ENCODE measurements around the gene PSPH. TPM values are rescaled to one million over a fixed set of nuclear protein-coding genes. Genes with fewer than 3 reads are reported as not detected.
A peak's percentile ranks its signal among the peaks of the same experiment; 100 is the strongest.
"Not testable (repeated sequence)": the region's sequence is repeated elsewhere in the genome, so short reads cannot be mapped to it uniquely, and the experiment has no call there.

Gene PSPH
- total RNA-seq, 1 experiment from 2014 or later: 52.1 TPM

DNA sequence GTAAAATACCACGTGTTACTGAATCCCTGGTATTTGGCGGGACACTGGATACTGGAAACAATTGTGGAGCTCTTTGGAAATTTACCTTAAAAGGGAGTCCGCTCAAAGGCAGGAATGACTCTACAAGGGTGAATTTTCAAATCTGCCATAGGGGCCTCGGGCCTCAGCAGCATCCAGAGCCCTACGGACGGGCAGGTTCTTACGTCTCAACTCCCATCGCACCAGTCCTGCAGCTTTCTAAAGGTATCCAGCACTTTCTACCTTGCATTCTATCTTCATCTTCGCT is 248 bp downstream of the PSPH start:
- Histone ChIP-seq H3K56ac (ENCODE audit: insufficient read length, low read depth, low read length) (no peak overlapping the region), H2AFZ (ENCODE audit: low read length) (no peak overlapping the region), H3K4ac (ENCODE audit: low read depth, low read length) (no peak overlapping the region; the same call in 1 of the 2 replicates), H3K27me3 (ENCODE audit: insufficient read depth, low read length) (no peaks in the 10 kb centered on the region), H3K27ac (ENCODE audit: insufficient read length, low read depth, low read length) (peak overlapping the region; percentile 42), H2BK120ac (ENCODE audit: low read depth, low read length, poor library complexity, severe bottlenecking) (no peak overlapping the region), H3K18ac (ENCODE audit: insufficient read length, low read depth, low read length) (peak overlapping the region; percentile 67), H2BK12ac (ENCODE audit: insufficient read length, low read depth, low read length) (no peak overlapping the region), H3K79me1 (ENCODE audit: insufficient read depth, low read depth, low read length, poor library complexity, severe bottlenecking) (peaks cover 5% of the 10 kb centered on the region), H4K8ac (replicated peaks; ENCODE audit: insufficient read length, low read depth, low read length) (no peak overlapping the region), H2AK5ac (ENCODE audit: insufficient read length, low read length) (no peak overlapping the region), H4K5ac (ENCODE audit: insufficient read length, low read depth, low read length) (peak overlapping the region; percentile 35), H2BK20ac (ENCODE audit: low read depth, low read length, poor library complexity, severe bottlenecking) (no peak overlapping the region), H3K23me2 (ENCODE audit: insufficient read length, low read depth, low read length, poor library complexity, severe bottlenecking) (peaks cover 5% of the 10 kb centered on the region), H3K79me2 (ENCODE audit: insufficient read depth, low read length) (peaks cover 15% of the 10 kb centered on the region; the same call in 1 of the 2 replicates), H3K9me3 (ENCODE audit: control insufficient read depth, low read depth, low read length) (no peaks in the 10 kb centered on the region), H4K91ac (ENCODE audit: insufficient read length, low read depth, low read length) (no peak overlapping the region), H3K4me1 (ENCODE audit: insufficient read depth, low read length) (no peaks in the 10 kb centered on the region; the same call in 1 of the 2 replicates), H3T11ph (ENCODE audit: low read length) (no peak overlapping the region), H2BK15ac (ENCODE audit: low read depth, low read length) (no peak overlapping the region), H3K14ac (ENCODE audit: insufficient read depth, low read length) (peak overlapping the region; percentile 80; the same call in 1 of the 2 replicates), H2BK5ac (ENCODE audit: insufficient read length, low read length) (peak overlapping the region; percentile 11), H3K4me2 (ENCODE audit: insufficient read depth, insufficient read length, low read length) (peak overlapping the region; percentile 44), H3K9ac (ENCODE audit: extremely low read depth, insufficient read length, low read length) (peak overlapping the region; percentile 95), H3K23ac (ENCODE audit: insufficient read length, low read depth, low read length) (no peak overlapping the region), H4K20me1 (ENCODE audit: control insufficient read depth, insufficient read depth, insufficient read length) (no peaks in the 10 kb centered on the region)
- no peak for DNase-seq
- H3K27ac Mint-ChIP-seq: peak overlapping the region; percentile 98 to 99 (median 99)
- no CpG with 5 or more reads among the region's 9 CpGs for WGBS (ENCODE audit: extremely low coverage, insufficient read length, low lambda C conversion rate)
- H3K4me1 Mint-ChIP-seq: peaks cover 7 to 26% of the 10 kb centered on the region in 2 experiments
- TF ChIP-seq, protein P1, sequence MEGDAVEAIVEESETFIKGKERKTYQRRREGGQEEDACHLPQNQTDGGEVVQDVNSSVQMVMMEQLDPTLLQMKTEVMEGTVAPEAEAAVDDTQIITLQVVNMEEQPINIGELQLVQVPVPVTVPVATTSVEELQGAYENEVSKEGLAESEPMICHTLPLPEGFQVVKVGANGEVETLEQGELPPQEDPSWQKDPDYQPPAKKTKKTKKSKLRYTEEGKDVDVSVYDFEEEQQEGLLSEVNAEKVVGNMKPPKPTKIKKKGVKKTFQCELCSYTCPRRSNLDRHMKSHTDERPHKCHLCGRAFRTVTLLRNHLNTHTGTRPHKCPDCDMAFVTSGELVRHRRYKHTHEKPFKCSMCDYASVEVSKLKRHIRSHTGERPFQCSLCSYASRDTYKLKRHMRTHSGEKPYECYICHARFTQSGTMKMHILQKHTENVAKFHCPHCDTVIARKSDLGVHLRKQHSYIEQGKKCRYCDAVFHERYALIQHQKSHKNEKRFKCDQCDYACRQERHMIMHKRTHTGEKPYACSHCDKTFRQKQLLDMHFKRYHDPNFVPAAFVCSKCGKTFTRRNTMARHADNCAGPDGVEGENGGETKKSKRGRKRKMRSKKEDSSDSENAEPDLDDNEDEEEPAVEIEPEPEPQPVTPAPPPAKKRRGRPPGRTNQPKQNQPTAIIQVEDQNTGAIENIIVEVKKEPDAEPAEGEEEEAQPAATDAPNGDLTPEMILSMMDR (conservative IDR thresholded peaks at IDR 0.05): no peak
- no peaks in the 10 kb centered on the region for H3K9me3 Mint-ChIP-seq
- H3K27me3 Mint-ChIP-seq (ENCODE audit: low read depth): no peaks in the 10 kb centered on the region
- peak overlapping the region; percentile 94 to 98 for H3K4me3 Mint-ChIP-seq
- peaks cover 36 to 41% (median 39%) of the 10 kb centered on the region in 3 experiments for H3K36me3 Mint-ChIP-seq (ENCODE audit: insufficient read depth in 1 of 3, low read depth in 3 of 3)

- H2BK120ac ChIP-seq (ENCODE audit: low read depth, low read length, poor library complexity, severe bottlenecking); H4K8ac ChIP-seq (replicated peaks; ENCODE audit: insufficient read length, low read depth, low read length); H3K27me3 ChIP-seq (ENCODE audit: insufficient read depth, low read length); H4K5ac ChIP-seq (ENCODE audit: insufficient read length, low read depth, low read length); H2BK5ac ChIP-seq (ENCODE audit: insufficient read length, low read length); H2BK20ac ChIP-seq (ENCODE audit: low read depth, low read length, poor library complexity, severe bottlenecking); H3K56ac ChIP-seq (ENCODE audit: insufficient read length, low read depth, low read length); H2AFZ ChIP-seq (ENCODE audit: low read length); H3K4ac ChIP-seq (ENCODE audit: low read depth, low read length); H3K27ac ChIP-seq (ENCODE audit: insufficient read length, low read depth, low read length); H3K14ac ChIP-seq (ENCODE audit: insufficient read depth, low read length); H4K20me1 ChIP-seq (ENCODE audit: control insufficient read depth, insufficient read depth, insufficient read length); H4K91ac ChIP-seq (ENCODE audit: insufficient read length, low read depth, low read length); H3K9me3 Mint-ChIP-seq; H3K27me3 Mint-ChIP-seq (ENCODE audit: low read depth); H3K23me2 ChIP-seq (ENCODE audit: insufficient read length, low read depth, low read length, poor library complexity, severe bottlenecking); H2BK12ac ChIP-seq (ENCODE audit: insufficient read length, low read depth, low read length); H3K4me2 ChIP-seq (ENCODE audit: insufficient read depth, insufficient read length, low read length); H3K4me1 ChIP-seq (ENCODE audit: insufficient read depth, low read length); H3T11ph ChIP-seq (ENCODE audit: low read length); H2BK15ac ChIP-seq (ENCODE audit: low read depth, low read length); H3K79me1 ChIP-seq (ENCODE audit: insufficient read depth, low read depth, low read length, poor library complexity, severe bottlenecking); H3K9ac ChIP-seq (ENCODE audit: extremely low read depth, insufficient read length, low read length); H3K23ac ChIP-seq (ENCODE audit: insufficient read length, low read depth, low read length); H3K9me3 ChIP-seq (ENCODE audit: control insufficient read depth, low read depth, low read length); H3K18ac ChIP-seq (ENCODE audit: insufficient read length, low read depth, low read length); H2AK5ac ChIP-seq (ENCODE audit: insufficient read length, low read length): not testable (repeated sequence)
- DNase-seq: peak; percentile 31
- peak overlapping the region in 1 of 2 experiments; percentile 62; a peak in 3 of 5 replicates for H3K4me3 Mint-ChIP-seq
- H3K4me1 Mint-ChIP-seq: peaks cover under 1 to 24% of the 10 kb centered on the region in 2 experiments
- peaks cover 19 to 23% (median 23%) of the 10 kb centered on the region in 3 experiments for H3K36me3 Mint-ChIP-seq (ENCODE audit: insufficient read depth in 1 of 3, low read depth in 3 of 3)
- WGBS (ENCODE audit: extremely low coverage, insufficient read length, low lambda C conversion rate): no CpG with 5 or more reads among the region's 8 CpGs
- peak overlapping the region; percentile 25 to 68 (median 65); a peak in 3 of 7 replicates for H3K27ac Mint-ChIP-seq
- peaks cover 15% of the 10 kb centered on the region; the same call in 1 of the 2 replicates for H3K79me2 ChIP-seq (ENCODE audit: insufficient read depth, low read length)
Observed at GRCh38 chr7:56048763-56049162, 2.5 kb downstream of the PSPH start.
